CD4-positive, alpha-beta memory T cell (primary cell): ENCODE results near the gene PLEKHM2. TPM values are rescaled to one million over a fixed set of nuclear protein-coding genes. Genes with fewer than 3 reads are reported as not detected.

ENCODE experiments used
- CTCF ChIA-PET: fragments of 350-600 bp; sonication (Branson Sonifier 250); formaldehyde crosslinking; loops from one replicate; lab custom pipeline; 2021; ENCODE audit warnings: inconsistent platforms; ENCODE audit not compliant: partially characterized antibody; lab: Charles Lee
- POLR2A ChIA-PET: fragments of 350-600 bp; sonication (Branson Sonifier 250); formaldehyde crosslinking; loops from one replicate; lab custom pipeline; 2021; ENCODE audit not compliant: partially characterized antibody; lab: Charles Lee
- DNase-seq, 5 donors: peaks; one replicate each; pipeline versions ENCODE4 v3.0.0 to v3.0.0-alpha.2; 2020 to 2022; ENCODE audit warnings: mixed read lengths in 1 of 5
- H3K27ac ChIP-seq: one replicate; pipeline ENCODE4 v1.7.0; 2013; ENCODE audit warnings: low read depth, low read length
- H3K27me3 ChIP-seq: 2 replicates; pipeline ENCODE4 v1.7.0; 2013; ENCODE audit warnings: mild to moderate bottlenecking, low read length, moderate library complexity; ENCODE audit not compliant: insufficient read depth
- H3K36me3 ChIP-seq: 2 replicates; pipeline ENCODE4 v1.7.0; 2013; ENCODE audit warnings: mild to moderate bottlenecking, low read length, moderate library complexity; ENCODE audit not compliant: insufficient read depth
- H3K4me1 ChIP-seq: 2 replicates; pipeline ENCODE4 v1.7.0; 2013; ENCODE audit warnings: mild to moderate bottlenecking, low read length, moderate library complexity; ENCODE audit not compliant: insufficient read depth
- H3K4me3 ChIP-seq, 2 donors: one replicate each; pipeline ENCODE4 v1.7.0; 2013; ENCODE audit warnings: low read length in 2 of 2, mild to moderate bottlenecking in 1 of 2
- H3K9me3 ChIP-seq, 2 donors: one replicate each; pipeline ENCODE4 v1.7.0; 2013; ENCODE audit warnings: low read length in 2 of 2, control low read depth in 1 of 2; ENCODE audit not compliant: control insufficient read depth in 1 of 2
- H3K27ac Mint-ChIP-seq, 7 donors: one replicate each; pipeline ENCODE4 v1.8.0; 2020 to 2021; ENCODE audit warnings: mixed read lengths in 7 of 7, mild to moderate bottlenecking in 6 of 7, inconsistent platforms in 3 of 7, moderate library complexity in 3 of 7
- H3K27me3 Mint-ChIP-seq, 2 donors: one replicate each; pipeline ENCODE4 v1.8.0; 2020 to 2021; ENCODE audit warnings: mixed read lengths in 2 of 2
- H3K36me3 Mint-ChIP-seq, 2 donors: one replicate each; pipeline ENCODE4 v1.8.0; 2020 to 2021; ENCODE audit warnings: mixed read lengths in 2 of 2, inconsistent platforms in 1 of 2, mild to moderate bottlenecking in 1 of 2
- H3K4me1 Mint-ChIP-seq, 4 donors: one replicate each; pipeline ENCODE4 v1.8.0; 2020 to 2021; ENCODE audit warnings: mixed read lengths in 4 of 4, mild to moderate bottlenecking in 1 of 4
- H3K4me3 Mint-ChIP-seq, 8 donors: one replicate each; pipeline ENCODE4 v1.8.0; 2020 to 2021; ENCODE audit warnings: mixed read lengths in 8 of 8, mild to moderate bottlenecking in 7 of 8, moderate library complexity in 6 of 8, inconsistent platforms in 3 of 8
- H3K9me3 Mint-ChIP-seq, 8 donors: one replicate each; pipeline ENCODE4 v1.8.0; 2020 to 2021; ENCODE audit warnings: mixed read lengths in 8 of 8, mild to moderate bottlenecking in 5 of 8, inconsistent platforms in 3 of 8, moderate library complexity in 1 of 8
- intact Hi-C: fragments of 100-400 bp; cut with micrococcal nuclease; formaldehyde crosslinking; loops from one replicate; pipeline ENCODE4 v1.15.1; 2023
- polyA plus RNA-seq, 2 donors: library from polyadenylated mRNA; unstranded; fragments of 300-500 nt; fragmentation: Illumina TruSeq; gene quantifications; one replicate each; pipeline ENCODE4 v1.2.3, GENCODE V29; 2021
- total RNA-seq, 2 experiments: library from RNA; stranded (reverse); gene quantifications; one replicate each; pipeline ENCODE4 v1.2.3, GENCODE V29; 2021

The PLEKHM2 gene
- total and polyA plus RNA-seq, 4 experiments from 2014 or later: 2.0 to 59.8 (median 30.9) TPM

- Histone ChIP-seq H3K27me3 (peaks cover 4% of the 10 kb centered on the region), H3K4me1 (peaks cover 21% of the 10 kb centered on the region), H3K27ac (no peak overlapping the region), H3K4me3 (no peak overlapping the region), H3K36me3 (no peaks in the 10 kb centered on the region), H3K9me3 (no peaks in the 10 kb centered on the region)
- ChIA-PET POLR2A (no interaction called here), CTCF (interaction anchor here (0.6 kb wide), 1 partner anchor 41 kb away, joined by 4 read pairs; no protein-coding TSS in a partner anchor)
- peaks cover 0 to 2% (median 0%) of the 10 kb centered on the region in 8 donors for H3K9me3 Mint-ChIP-seq
- peak in 1 of 5 donors; percentile 9 for DNase-seq
- intact Hi-C loops: no loop called here
- H3K36me3 Mint-ChIP-seq: no peaks in the 10 kb centered on the region
- H3K4me3 Mint-ChIP-seq: peak overlapping the region in 4 of 8 donors; percentile 34 to 79 (median 41)
- H3K4me1 Mint-ChIP-seq: peaks cover 6 to 23% (median 14%) of the 10 kb centered on the region in 4 donors
- peaks cover 11 to 35% of the 10 kb centered on the region in 2 donors for H3K27me3 Mint-ChIP-seq
- no peak overlapping the region for H3K27ac Mint-ChIP-seq
These were observed 72.3 kb downstream of the PLEKHM2 start for GRCh38 chr1:15756143-15757015.

- ChIA-PET POLR2A (no interaction called here), CTCF (interaction anchor here (0.6 kb wide), 1 partner anchor 40 kb away, joined by 4 read pairs; no protein-coding TSS in a partner anchor)
- intact Hi-C loops: no loop called here
- no peak for DNase-seq
- peak overlapping the region in 3 of 8 donors; percentile 36 to 76 (median 36) for H3K4me3 Mint-ChIP-seq
- no peaks in the 10 kb centered on the region for H3K36me3 Mint-ChIP-seq
- no peaks in the 10 kb centered on the region for H3K36me3 ChIP-seq
- no peaks in the 10 kb centered on the region for H3K9me3 ChIP-seq
- peaks cover 21% of the 10 kb centered on the region for H3K4me1 ChIP-seq
- peaks cover 0 to 2% (median 0%) of the 10 kb centered on the region in 8 donors for H3K9me3 Mint-ChIP-seq
- no peak overlapping the region for H3K4me3 ChIP-seq
- H3K27ac ChIP-seq: no peak overlapping the region
- H3K27me3 Mint-ChIP-seq: peaks cover 11 to 38% of the 10 kb centered on the region in 2 donors
- peaks cover 6 to 23% (median 14%) of the 10 kb centered on the region in 4 donors for H3K4me1 Mint-ChIP-seq
- no peak overlapping the region for H3K27ac Mint-ChIP-seq
- peaks cover 4% of the 10 kb centered on the region for H3K27me3 ChIP-seq
These were observed 73.0 kb downstream of the PLEKHM2 start for GRCh38 chr1:15757016-15757543.

GRCh38 chr1:15757575-15758342 is 73.6 kb downstream of the PLEKHM2 start:
- H3K27me3 ChIP-seq: peaks cover 4% of the 10 kb centered on the region
- Mint-ChIP-seq H3K36me3 (no peaks in the 10 kb centered on the region), H3K27ac (no peak overlapping the region), H3K9me3 (peaks cover 0 to 2% (median 0%) of the 10 kb centered on the region in 8 donors), H3K4me3 (peak overlapping the region; percentile 27 to 84 (median 60)), H3K27me3 (peaks cover 15 to 38% of the 10 kb centered on the region in 2 donors), H3K4me1 (peaks cover 6 to 23% (median 14%) of the 10 kb centered on the region in 4 donors)
- DNase-seq: no peak
- H3K9me3 ChIP-seq: no peaks in the 10 kb centered on the region
- ChIA-PET CTCF (no interaction called here), POLR2A (no interaction called here)
- H3K4me3 ChIP-seq: no peak overlapping the region
- H3K27ac ChIP-seq: no peak overlapping the region
- no peaks in the 10 kb centered on the region for H3K36me3 ChIP-seq
- H3K4me1 ChIP-seq: peaks cover 21% of the 10 kb centered on the region
- intact Hi-C loops: no loop called here

GRCh38 chr1:15758343-15758931 is 74.3 kb downstream of the PLEKHM2 start, which contains the start of gene FBLIM1:
Gene FBLIM1, plus strand, starts transcription at chr1:15758795. Its CDS starts 6,189 bp downstream, at chr1:15764984.
- Mint-ChIP-seq H3K4me3 (peak within 1 kb of the TSS; percentile 45 to 84 (median 60)), H3K27ac (no peak within 1 kb of the TSS), H3K4me1 (peaks cover 6 to 23% (median 14%) of the 10 kb centered on the region in 4 donors), H3K36me3 (no peaks in the 10 kb centered on the region), H3K9me3 (peaks cover 0 to 2% (median 0%) of the 10 kb centered on the region in 8 donors), H3K27me3 (peaks cover 16 to 36% of the 10 kb centered on the region in 2 donors)
- ChIA-PET CTCF (no interaction called here), POLR2A (no interaction called here)
- no peak within 1 kb of the TSS for H3K27ac ChIP-seq
- peaks cover 4% of the 10 kb centered on the region for H3K27me3 ChIP-seq
- no peak for DNase-seq
- no peak within 1 kb of the TSS for H3K4me3 ChIP-seq
- no peaks in the 10 kb centered on the region for H3K36me3 ChIP-seq
- H3K4me1 ChIP-seq: peaks cover 21% of the 10 kb centered on the region
- no peaks in the 10 kb centered on the region for H3K9me3 ChIP-seq
- intact Hi-C loops: no loop called here

GRCh38 chr1:15758953-15759661 is 75.0 kb downstream of the PLEKHM2 start:
- CTCF ChIA-PET: no interaction called here
- no peaks in the 10 kb centered on the region for H3K36me3 Mint-ChIP-seq
- peaks cover 16 to 37% of the 10 kb centered on the region in 2 donors for H3K27me3 Mint-ChIP-seq
- Histone ChIP-seq H3K27me3 (peaks cover 4% of the 10 kb centered on the region), H3K36me3 (no peaks in the 10 kb centered on the region), H3K4me3 (no peak overlapping the region), H3K4me1 (peaks cover 21% of the 10 kb centered on the region), H3K27ac (no peak overlapping the region), H3K9me3 (no peaks in the 10 kb centered on the region)
- intact Hi-C loops: no loop called here
- H3K27ac Mint-ChIP-seq: no peak overlapping the region
- peaks cover 6 to 23% (median 14%) of the 10 kb centered on the region in 4 donors for H3K4me1 Mint-ChIP-seq
- H3K4me3 Mint-ChIP-seq: peak overlapping the region in 7 of 8 donors; percentile 24 to 57 (median 54)
- POLR2A ChIA-PET: no interaction called here
- DNase-seq: no peak
- peaks cover 0 to 2% (median 0%) of the 10 kb centered on the region in 8 donors for H3K9me3 Mint-ChIP-seq

- H3K4me3 Mint-ChIP-seq: peak overlapping the region in 1 of 8 donors; percentile 5
- no peaks in the 10 kb centered on the region for H3K36me3 Mint-ChIP-seq
- Histone ChIP-seq H3K27me3 (peaks cover 4% of the 10 kb centered on the region), H3K36me3 (no peaks in the 10 kb centered on the region), H3K4me3 (no peak overlapping the region), H3K9me3 (no peaks in the 10 kb centered on the region), H3K27ac (no peak overlapping the region), H3K4me1 (peaks cover 21% of the 10 kb centered on the region)
- no peak for DNase-seq
- CTCF ChIA-PET: interaction anchor here (1.2 kb wide), 1 partner anchor 31 kb away, joined by 5 read pairs; no protein-coding TSS in a partner anchor
- H3K27ac Mint-ChIP-seq: no peak overlapping the region
- POLR2A ChIA-PET: no interaction called here
- H3K4me1 Mint-ChIP-seq: peaks cover 6 to 23% (median 14%) of the 10 kb centered on the region in 4 donors
- peaks cover 16 to 36% of the 10 kb centered on the region in 2 donors for H3K27me3 Mint-ChIP-seq
- H3K9me3 Mint-ChIP-seq: peaks cover 0 to 2% (median 0%) of the 10 kb centered on the region in 8 donors
- intact Hi-C loops: no loop called here
These were observed 76.5 kb downstream of the PLEKHM2 start for GRCh38 chr1:15760520-15761211.
